HG03139 (cell line): ENCODE results near the gene ZNF613.
"Not testable (repeated sequence)": the region's sequence is repeated elsewhere in the genome, so short reads cannot be mapped to it uniquely, and the experiment has no call there.

Source experiments
- ATAC-seq: cut with Tn5 transposase; IDR thresholded peaks from one replicate; pipeline ENCODE4 v1.9.1; 2021; ENCODE audit not compliant: unreplicated experiment

The ZNF613 gene

GRCh38 chr19:51938936-51939335, 11.7 kb downstream of the ZNF613 start:
- no peak for ATAC-seq

GRCh38 chr19:51944798-51945552, 17.7 kb downstream of the ZNF613 start:
- no peak for ATAC-seq

DNA sequence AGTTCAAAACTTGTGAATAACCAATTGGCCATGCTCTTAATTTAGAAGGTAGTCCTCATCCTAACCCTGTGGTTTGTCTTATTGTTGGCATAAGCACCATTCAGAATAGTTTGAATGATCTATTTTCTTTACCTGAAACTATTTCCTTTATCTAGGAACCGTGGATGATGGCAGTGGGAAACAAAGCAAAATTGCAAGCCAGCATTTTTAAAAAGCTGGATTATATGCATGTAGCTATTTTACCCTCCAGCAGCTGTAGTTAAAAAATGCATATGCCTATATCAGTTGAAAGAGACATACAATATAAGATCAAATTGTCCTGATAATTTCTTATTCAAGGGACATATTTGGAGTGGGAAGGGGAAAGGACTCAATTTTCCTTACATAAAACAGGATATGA, 19.3 kb downstream of the ZNF613 start:
- no peak for ATAC-seq

DNA sequence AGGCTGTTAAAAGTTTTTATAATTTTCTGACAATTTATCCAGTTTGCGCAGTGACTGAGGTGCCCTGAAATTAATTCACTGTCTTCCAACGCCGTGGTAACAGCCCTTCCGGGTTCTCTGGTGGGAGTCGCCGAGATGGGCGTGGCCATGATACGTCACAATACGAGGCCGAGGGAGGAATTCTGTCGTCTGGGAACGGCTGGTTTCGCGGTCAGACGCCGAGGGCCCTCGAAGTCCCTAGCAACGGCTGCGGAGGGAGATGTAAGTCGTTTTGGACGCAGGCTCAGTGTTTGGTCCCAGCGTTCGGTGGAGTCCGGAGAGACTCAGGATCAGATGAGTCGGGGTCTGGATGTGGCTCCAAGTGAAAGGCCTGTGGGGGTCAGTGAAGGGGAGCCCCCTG, 21.7 kb downstream of the ZNF613 start:
- no peak for ATAC-seq

GRCh38 chr19:51957846-51958245, 30.6 kb downstream of the ZNF613 start:
- not testable (repeated sequence) for ATAC-seq

GRCh38 chr19:51959791-51960190, 32.5 kb downstream of the ZNF613 start:
- no peak for ATAC-seq

DNA sequence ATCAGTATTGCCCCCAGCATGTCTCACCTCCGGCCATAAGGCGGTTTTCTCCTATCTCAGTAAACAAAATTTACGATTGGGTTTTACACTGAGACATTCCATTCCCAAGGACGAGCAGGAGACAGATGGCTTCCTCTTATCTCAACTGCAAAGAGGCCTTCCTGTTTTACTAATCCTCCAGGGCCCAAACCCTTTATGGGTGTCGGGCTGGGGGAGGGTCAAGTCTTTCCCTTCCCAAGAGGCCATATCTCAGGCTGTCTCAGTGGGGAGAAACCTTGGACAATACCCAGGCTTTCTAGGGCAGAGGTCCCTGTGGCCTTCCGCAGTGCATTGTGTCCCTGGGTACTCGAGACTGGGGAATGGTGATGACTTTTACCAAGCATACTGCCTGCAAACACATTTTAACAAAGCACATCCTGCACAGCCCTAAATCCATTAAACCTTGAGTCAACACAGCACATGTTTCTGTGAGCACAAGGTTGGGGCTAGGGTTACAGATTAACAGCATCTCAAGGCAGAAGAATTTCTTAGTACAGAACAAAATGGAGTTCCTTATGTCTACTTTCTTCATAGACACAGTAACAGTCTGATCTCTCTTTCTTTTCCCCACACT, 33.5 kb downstream of the ZNF613 start:
- not testable (repeated sequence) for ATAC-seq

DNA sequence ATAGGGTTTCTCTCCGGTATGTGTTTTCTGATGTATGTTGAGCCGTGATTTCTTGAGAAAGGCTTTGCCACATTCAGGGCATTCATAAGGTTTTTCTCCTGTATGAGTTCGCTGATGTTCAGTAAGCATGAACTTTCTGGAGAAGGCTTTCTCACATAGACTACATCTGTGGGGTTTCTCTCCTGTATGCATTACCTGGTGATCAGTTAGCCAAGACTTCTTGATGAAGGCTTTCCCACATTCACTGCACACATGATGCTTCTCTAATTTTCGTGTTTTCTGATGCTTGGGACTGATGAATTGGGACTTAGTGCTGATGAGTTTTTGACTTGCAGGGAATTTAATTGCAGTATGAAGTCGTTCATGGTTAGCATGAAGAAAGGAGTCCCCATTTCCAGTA, 38.3 kb downstream of the ZNF613 start:
- ATAC-seq = no peak

- ATAC-seq = no peak
Measured at GRCh38 chr19:51970718-51971117, 43.4 kb downstream of the ZNF613 start.

DNA sequence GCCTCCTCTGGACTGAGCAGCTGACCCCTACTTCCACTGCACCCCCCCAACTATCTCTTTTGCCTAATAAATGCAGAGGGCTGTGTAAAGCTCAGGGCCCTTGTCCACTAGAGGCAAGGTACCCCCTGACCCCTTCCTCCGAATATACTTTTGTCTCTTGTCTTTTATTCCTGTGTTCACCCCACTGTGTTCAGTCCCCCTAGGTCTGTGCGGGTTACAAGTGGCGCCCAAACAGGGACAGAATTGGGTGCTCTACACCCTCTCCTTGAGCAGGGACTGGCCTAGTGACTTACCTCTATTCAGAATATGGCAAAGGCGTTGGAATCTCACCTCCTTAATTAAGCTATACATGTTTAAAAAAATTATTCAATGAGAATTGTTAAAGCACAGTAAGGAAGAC, 44.4 kb downstream of the ZNF613 start:
- ATAC-seq = no peak

GRCh38 chr19:51975787-51976186, 48.5 kb downstream of the ZNF613 start:
- ATAC-seq = not testable (repeated sequence)

- ATAC-seq = no peak
Measured at GRCh38 chr19:51976852-51977251, 49.6 kb downstream of the ZNF613 start.

- no peak for ATAC-seq
Measured at GRCh38 chr19:51977346-51977745, 50.1 kb downstream of the ZNF613 start.

GRCh38 chr19:51978882-51979281, 51.6 kb downstream of the ZNF613 start:
- no peak for ATAC-seq

- no peak for ATAC-seq
Measured at GRCh38 chr19:51980116-51980736, 53.0 kb downstream of the ZNF613 start.

GRCh38 chr19:51980926-51981325, 53.7 kb downstream of the ZNF613 start:
- not testable (repeated sequence) for ATAC-seq

DNA sequence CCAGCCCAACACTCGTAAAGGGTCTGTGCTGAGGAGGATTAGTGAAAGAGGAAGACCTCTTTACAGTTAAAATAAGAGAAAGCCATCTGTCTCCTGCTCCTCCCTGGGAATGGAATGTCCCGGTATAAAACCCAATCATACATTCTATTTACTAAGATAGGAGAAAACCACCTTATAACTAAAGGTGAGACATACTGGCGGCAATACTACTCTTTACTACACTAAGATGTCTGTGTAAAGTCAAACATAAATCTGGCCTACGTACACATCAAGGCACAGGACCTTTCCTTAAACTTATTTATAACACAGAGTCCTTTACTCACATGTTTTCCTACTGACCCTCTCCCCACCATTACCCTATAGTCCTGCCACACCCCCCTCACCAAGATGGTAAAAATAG, 56.1 kb downstream of the ZNF613 start:
- ATAC-seq = no peak

GRCh38 chr19:51986309-51987291, 59.3 kb downstream of the ZNF613 start, which contains the start of gene ZNF350:
Gene ZNF350 (minus strand): TSS chr19:51986840. CDS start chr19:51974360, 12,480 bp downstream.
- peak; percentile 88 for ATAC-seq

- no peak for ATAC-seq
Measured at GRCh38 chr19:51993422-51993821, 66.2 kb downstream of the ZNF613 start.

DNA sequence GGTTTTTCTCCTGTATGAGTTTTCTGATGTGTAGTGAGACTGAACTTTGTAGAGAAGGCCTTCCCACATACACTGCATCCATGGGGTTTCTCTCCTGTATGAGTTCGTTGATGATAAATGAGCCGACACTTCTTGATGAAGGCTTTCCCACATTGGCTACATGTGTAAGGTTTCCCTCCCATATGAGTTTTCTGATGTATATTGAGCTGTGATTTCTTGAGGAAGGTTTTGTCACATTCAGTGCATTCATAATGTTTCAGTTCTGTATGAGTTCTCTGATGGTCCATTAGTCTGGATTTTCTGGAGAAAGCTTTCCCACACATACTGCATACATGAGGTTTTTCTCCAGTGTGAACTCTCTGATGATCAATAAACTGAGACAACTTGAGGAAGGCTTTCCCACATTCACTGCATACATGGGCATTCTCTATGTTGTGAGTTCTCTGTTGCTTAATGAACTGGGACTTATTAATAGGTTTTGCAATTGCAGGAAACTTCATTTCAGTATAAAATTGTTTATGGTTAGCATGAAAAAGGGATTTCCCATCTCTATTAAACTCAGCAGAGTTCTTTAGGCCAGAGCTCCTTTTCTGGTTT, 66.9 kb downstream of the ZNF613 start:
- ATAC-seq = no peak
